IMR-90 (cell line): ENCODE results near the gene SOCS2. TPM values are rescaled to one million over a fixed set of nuclear protein-coding genes. Genes with fewer than 3 reads are reported as not detected.

Experiments used
- ATAC-seq: fragments of 200-7000 bp; cut with Tn5 transposase; 2 replicates; pipeline ENCODE4 v1.9.1; 2020; ENCODE audit warnings: low read depth, mild to moderate bottlenecking, moderate library complexity
- BruUV-seq: library from RNA; stranded (reverse); fragments of 400-500 nt; replicated peaks from 2 replicates; lab custom pipeline; 2021; lab: Mats Ljungman, UMichigan
- CTCF ChIA-PET: fragments of 300-600 bp; formaldehyde crosslinking; extraction: SDS; loops from one replicate; lab custom pipeline; 2021; ENCODE audit warnings: antibody characterized with exemption; lab: Yijun Ruan, JAX
- POLR2A ChIA-PET: fragments of 300-600 bp; sonication (Branson Sonifier 250); formaldehyde crosslinking; loops from one replicate; lab custom pipeline; 2022; ENCODE audit warnings: antibody characterized with exemption; ENCODE audit not compliant: unreplicated experiment; lab: Charles Lee
- DNase-seq: peaks from one replicate; pipeline ENCODE4 v3.0.0; 2013
- H2AFZ ChIP-seq: replicated peaks from 2 replicates; pipeline ENCODE3; 2013; ENCODE audit warnings: low read length, mild to moderate bottlenecking; ENCODE audit not compliant: poor library complexity
- H2AK5ac ChIP-seq: 2 replicates; pipeline ENCODE4 v1.6.1; 2013; ENCODE audit warnings: low read depth, low read length, inconsistent platforms
- H2AK9ac ChIP-seq: replicated peaks from 2 replicates; pipeline ENCODE3; 2013; ENCODE audit warnings: mild to moderate bottlenecking, low read depth, low read length, moderate library complexity; ENCODE audit not compliant: poor library complexity
- H2BK120ac ChIP-seq: 2 replicates; pipeline ENCODE4 v1.6.1; 2013; ENCODE audit warnings: low read depth, low read length, inconsistent platforms
- H2BK15ac ChIP-seq: 3 replicates; pipeline ENCODE4 v1.6.1; 2013; ENCODE audit warnings: low read depth, low read length, inconsistent platforms
- H2BK20ac ChIP-seq: 2 replicates; pipeline ENCODE4 v1.6.1; 2013; ENCODE audit warnings: low read depth, mild to moderate bottlenecking, inconsistent platforms, low read length, moderate library complexity
- H2BK5ac ChIP-seq: 2 replicates; pipeline ENCODE4 v1.6.1; 2013; ENCODE audit warnings: mild to moderate bottlenecking, low read depth, low read length, inconsistent platforms; ENCODE audit not compliant: poor library complexity, severe bottlenecking
- H3K14ac ChIP-seq: replicated peaks from 2 replicates; pipeline ENCODE4 v1.6.1; 2013; ENCODE audit warnings: low read depth, low read length, inconsistent platforms
- H3K18ac ChIP-seq: 2 replicates; pipeline ENCODE4 v1.6.1; 2013; ENCODE audit warnings: low read depth, low read length, control low read depth
- H3K23ac ChIP-seq: 2 replicates; pipeline ENCODE4 v1.6.1; 2013; ENCODE audit warnings: low read depth, low read length, inconsistent platforms
- H3K27ac ChIP-seq: 2 replicates; pipeline ENCODE4 v1.5.1; 2013; ENCODE audit warnings: mild to moderate bottlenecking, control low read depth, low read length; ENCODE audit not compliant: insufficient read depth
- H3K27me3 ChIP-seq: 2 replicates; pipeline ENCODE4 v1.6.1; 2013; ENCODE audit warnings: low read length; ENCODE audit not compliant: control insufficient read depth, insufficient read depth
- H3K36me3 ChIP-seq: 2 replicates; pipeline ENCODE4 v1.6.1; 2013; ENCODE audit warnings: low read length, mixed read lengths; ENCODE audit not compliant: control insufficient read depth, insufficient read depth
- H3K4ac ChIP-seq: 2 replicates; pipeline ENCODE4 v1.6.1; 2013; ENCODE audit warnings: low read depth, low read length, inconsistent platforms
- H3K4me1 ChIP-seq: 2 replicates; pipeline ENCODE4 v1.6.1; 2013; ENCODE audit warnings: low read length, mixed read lengths; ENCODE audit not compliant: control insufficient read depth, insufficient read depth
- H3K4me2 ChIP-seq: 2 replicates; pipeline ENCODE4 v1.6.1; 2013; ENCODE audit warnings: low read depth, mild to moderate bottlenecking, control low read depth, low read length, moderate library complexity
- H3K4me3 ChIP-seq: 2 replicates; pipeline ENCODE4 v1.5.1; 2013; ENCODE audit warnings: low read depth, mild to moderate bottlenecking, control low read depth, low read length, moderate library complexity; ENCODE audit not compliant: insufficient read depth
- H3K56ac ChIP-seq: 2 replicates; pipeline ENCODE4 v1.6.1; 2013; ENCODE audit warnings: low read length, inconsistent platforms; ENCODE audit not compliant: insufficient read depth; ENCODE audit errors: extremely low read depth
- H3K79me1 ChIP-seq, 2 experiments: 2 replicates each; pipeline ENCODE4 v1.6.1; 2013; ENCODE audit warnings: low read length in 2 of 2, inconsistent platforms in 1 of 2, low read depth in 1 of 2
- H3K9ac ChIP-seq: 2 replicates; pipeline ENCODE4 v1.6.1; 2013; ENCODE audit warnings: low read depth, low read length, control low read depth
- H3K9me1 ChIP-seq: 2 replicates; pipeline ENCODE4 v1.6.1; 2013; ENCODE audit warnings: low read length, inconsistent platforms; ENCODE audit not compliant: insufficient read depth
- H3K9me3 ChIP-seq: 2 replicates; pipeline ENCODE4 v1.6.1; 2013; ENCODE audit warnings: low read length; ENCODE audit not compliant: control insufficient read depth, insufficient read depth
- H4K20me1 ChIP-seq: 2 replicates; pipeline ENCODE4 v1.6.1; 2013; ENCODE audit warnings: low read length, inconsistent platforms; ENCODE audit not compliant: insufficient read depth
- H4K5ac ChIP-seq: 2 replicates; pipeline ENCODE4 v1.6.1; 2013; ENCODE audit warnings: mild to moderate bottlenecking, low read depth, low read length, control low read depth
- H4K8ac ChIP-seq, 2 experiments: 2 replicates each; pipeline ENCODE4 v1.6.1; 2013; ENCODE audit warnings: low read depth in 2 of 2, low read length in 2 of 2, control low read depth in 1 of 2, inconsistent platforms in 1 of 2
- H4K91ac ChIP-seq: 2 replicates; pipeline ENCODE4 v1.6.1; 2013; ENCODE audit warnings: low read depth, low read length, inconsistent platforms; ENCODE audit not compliant: insufficient read depth
- BHLHE40 ChIP-seq: fragments of 150-350 bp; IDR thresholded peaks from 2 replicates; pipeline ENCODE4 v1.6.1; 2016; ENCODE audit warnings: mild to moderate bottlenecking, low read depth, low read length
- CEBPB ChIP-seq: IDR thresholded peaks from 2 replicates; pipeline ENCODE4 v1.6.1; 2012; ENCODE audit warnings: low read depth, low read length, improper control_type of control experiment
- CTCF ChIP-seq: conservative IDR thresholded peaks from 2 replicates; pipeline ENCODE4 v1.5.1; 2012; ENCODE audit warnings: mild to moderate bottlenecking, low read depth, low read length, improper control_type of control experiment
- FOS ChIP-seq: fragments of 150-350 bp; IDR thresholded peaks from 2 replicates; pipeline ENCODE4 v1.6.1; 2016; ENCODE audit warnings: low read depth, low read length
- MAZ ChIP-seq: IDR thresholded peaks from 2 replicates; pipeline ENCODE4 v1.6.1; 2012; ENCODE audit warnings: low read depth, mild to moderate bottlenecking, low read length, improper control_type of control experiment, moderate library complexity, borderline replicate concordance
- MXI1 ChIP-seq: IDR thresholded peaks from 2 replicates; pipeline ENCODE4 v1.6.1; 2012; ENCODE audit warnings: low read depth, mild to moderate bottlenecking, low read length, moderate library complexity, borderline replicate concordance
- NFE2L2 ChIP-seq: fragments of 150-350 bp; IDR thresholded peaks from 2 replicates; pipeline ENCODE4 v1.6.1; 2016; ENCODE audit warnings: low read depth, mild to moderate bottlenecking, low read length
- POLR2A ChIP-seq: IDR thresholded peaks from 2 replicates; pipeline ENCODE4 v1.6.1; 2012; ENCODE audit warnings: mild to moderate bottlenecking, low read depth, low read length
- RCOR1 ChIP-seq: IDR thresholded peaks from 2 replicates; pipeline ENCODE4 v1.6.1; 2012; ENCODE audit warnings: mild to moderate bottlenecking, low read length, improper control_type of control experiment; ENCODE audit not compliant: insufficient replicate concordance
- SMC3 ChIP-seq: fragments of 150-350 bp; IDR thresholded peaks from 2 replicates; pipeline ENCODE4 v1.6.1; 2016; ENCODE audit warnings: low read depth, mild to moderate bottlenecking, antibody characterized with exemption, low read length, moderate library complexity
- USF2 ChIP-seq: fragments of 150-350 bp; IDR thresholded peaks from 2 replicates; pipeline ENCODE4 v1.6.1; 2017; ENCODE audit warnings: mild to moderate bottlenecking, antibody characterized with exemption, low read length, low read depth
- WGBS, 2 experiments: methylation state at CpG; one replicate each; pipeline versions ENCODE4 v1.1.5 to v1.1.7; 2013; ENCODE audit warnings: missing lambda C conversion rate in 2 of 2; ENCODE audit not compliant: insufficient read length in 1 of 2; ENCODE audit errors: extremely low coverage in 2 of 2; 5-methylcytosine and 5-hydroxymethylcytosine counted together
- dilution Hi-C: fragments of 300-500 bp; cut with HindIII; formaldehyde crosslinking; loops from one replicate; pipeline ENCODE4 v1.14.3; 2018; ENCODE audit warnings: low sequenced_read_pairs; ENCODE audit not compliant: unreplicated experiment
- in situ Hi-C: fragments of 300-500 bp; cut with MboI; formaldehyde crosslinking; loops from 3 replicates; pipeline ENCODE4 v1.14.3; 2019; ENCODE audit warnings: low sequenced_read_pairs, inconsistent platforms, mixed read lengths
- intact Hi-C: fragments of 100-400 bp; cut with micrococcal nuclease; formaldehyde crosslinking; loops from 2 replicates; pipeline ENCODE4 v1.10.0; 2022
- polyA plus RNA-seq, 3 experiments: library from polyadenylated mRNA; depleted of rRNA; stranded (reverse); fragments of >200 nt; gene quantifications; 2 replicates each; pipeline ENCODE4 v1.2.3, GENCODE V29; 2012; ENCODE audit warnings: low replicate concordance in 1 of 3
- total RNA-seq: library from RNA; depleted of rRNA; stranded (reverse); fragments of >200 nt; gene quantifications from 2 replicates; pipeline ENCODE4 v1.2.3, GENCODE V29; 2012

Gene SOCS2
- total and polyA plus RNA-seq, 2 of the 4 experiments (the other 2 are of a cell fraction) = 12.0 to 12.4 TPM

GRCh38 chr12:93593843-93594242 lies 21.4 kb downstream of the SOCS2 start:
- WGBS, 2 experiments = no CpG with 5 or more reads among the region's 2 CpGs
- no peak overlapping the region for H3K27ac ChIP-seq
- no peak overlapping the region for H3K56ac ChIP-seq
- H3K9me3 ChIP-seq = no peaks in the 10 kb centered on the region
- no peaks in the 10 kb centered on the region for H3K27me3 ChIP-seq
- H2AK5ac ChIP-seq = no peak overlapping the region
- no peak overlapping the region for H2AFZ ChIP-seq
- TF ChIP-seq FOS (no peak), CTCF (no peak), SMC3 (no peak), POLR2A (no peak), NFE2L2 (no peak), CEBPB (no peak), MXI1 (no peak), MAZ (no peak), RCOR1 (no peak), BHLHE40 (no peak), USF2 (no peak)
- no peak overlapping the region for H3K23ac ChIP-seq
- ChIA-PET POLR2A (no interaction called here), CTCF (no interaction called here)
- H2BK20ac ChIP-seq = no peak overlapping the region
- BruUV-seq = no TSS peak
- H2BK5ac ChIP-seq = no peak overlapping the region
- H2AK9ac ChIP-seq = no peak overlapping the region
- H3K9ac ChIP-seq = no peak overlapping the region
- H4K5ac ChIP-seq = no peak overlapping the region
- intact Hi-C loops (no loop called here), dilution Hi-C loops (no loop called here), in situ Hi-C loops (no loop called here)
- no peak overlapping the region for H3K4me2 ChIP-seq
- no peak overlapping the region for H3K18ac ChIP-seq
- H2BK15ac ChIP-seq = no peak overlapping the region
- no peak for ATAC-seq
- H3K79me1 ChIP-seq = peaks cover 3 to 4% of the 10 kb centered on the region in 2 experiments; a peak in 1 of 4 replicates
- no peak overlapping the region for H3K4me3 ChIP-seq
- peaks cover 2% of the 10 kb centered on the region; the same call in 1 of the 2 replicates for H3K9me1 ChIP-seq
- no peak overlapping the region for H2BK120ac ChIP-seq
- H3K4ac ChIP-seq = no peak overlapping the region
- H3K4me1 ChIP-seq = no peaks in the 10 kb centered on the region; the same call in 1 of the 2 replicates
- no peak for DNase-seq
- H3K36me3 ChIP-seq = no peaks in the 10 kb centered on the region
- H3K14ac ChIP-seq = no peak overlapping the region
- H4K8ac ChIP-seq = no peak overlapping the region
- H4K20me1 ChIP-seq = no peaks in the 10 kb centered on the region
- no peak overlapping the region for H4K91ac ChIP-seq
